Natural killer cell treated with Interleukin-12 subunit alpha and Interleukin-12 subunit beta and Interleukin-15 and Interleukin-18, amount 100 ng/mL, for 72 hours (primary cell): ENCODE data around the gene TKT. TPM values are rescaled to one million over a fixed set of nuclear protein-coding genes. Genes with fewer than 3 reads are reported as not detected.
"Not testable (repeated sequence)": the region's sequence is repeated elsewhere in the genome, so short reads cannot be mapped to it uniquely, and the experiment has no call there.

Source experiments
- ATAC-seq, 2 donors: fragments of 150-1000 bp; cut with Tn5 transposase in 1 of 2; sonication (Bioruptor Pico), chemical (Tn5 transposase) in 1 of 2; 2 replicates each; pipeline ENCODE4 v1.10.0; 2021
- DNase-seq: peaks from one replicate; pipeline ENCODE4 v3.0.0; 2022; ENCODE audit warnings: low spot score
- H3K27ac Mint-ChIP-seq, 2 donors: 1 replicate in 1 of 2; 2 replicates in 1 of 2; pipeline ENCODE4 v1.8.0; 2022; ENCODE audit warnings: mixed read lengths in 2 of 2, mild to moderate bottlenecking in 1 of 2, moderate library complexity in 1 of 2
- H3K27me3 Mint-ChIP-seq, 2 donors: 1 replicate in 1 of 2; 2 replicates in 1 of 2; pipeline ENCODE4 v1.8.0; 2022; ENCODE audit warnings: mixed read lengths in 2 of 2
- H3K36me3 Mint-ChIP-seq: one replicate; pipeline ENCODE4 v1.8.0; 2022; ENCODE audit warnings: mixed read lengths
- H3K4me1 Mint-ChIP-seq, 2 donors: 1 replicate in 1 of 2; 2 replicates in 1 of 2; pipeline ENCODE4 v1.8.0; 2022; ENCODE audit warnings: low read depth in 2 of 2, mixed read lengths in 2 of 2, mild to moderate bottlenecking in 1 of 2
- H3K4me3 Mint-ChIP-seq: one replicate; pipeline ENCODE4 v1.8.0; 2022; ENCODE audit warnings: mixed read lengths
- H3K9me3 Mint-ChIP-seq: 2 replicates; pipeline ENCODE4 v1.8.0; 2022; ENCODE audit warnings: mixed read lengths
- total RNA-seq, 2 donors: library from RNA; stranded (reverse); gene quantifications; one replicate each; pipeline ENCODE4 v1.2.3, GENCODE V29; 2022

TKT gene
- total RNA-seq, 2 donors from 2014 or later: 171 to 339 TPM

DNA sequence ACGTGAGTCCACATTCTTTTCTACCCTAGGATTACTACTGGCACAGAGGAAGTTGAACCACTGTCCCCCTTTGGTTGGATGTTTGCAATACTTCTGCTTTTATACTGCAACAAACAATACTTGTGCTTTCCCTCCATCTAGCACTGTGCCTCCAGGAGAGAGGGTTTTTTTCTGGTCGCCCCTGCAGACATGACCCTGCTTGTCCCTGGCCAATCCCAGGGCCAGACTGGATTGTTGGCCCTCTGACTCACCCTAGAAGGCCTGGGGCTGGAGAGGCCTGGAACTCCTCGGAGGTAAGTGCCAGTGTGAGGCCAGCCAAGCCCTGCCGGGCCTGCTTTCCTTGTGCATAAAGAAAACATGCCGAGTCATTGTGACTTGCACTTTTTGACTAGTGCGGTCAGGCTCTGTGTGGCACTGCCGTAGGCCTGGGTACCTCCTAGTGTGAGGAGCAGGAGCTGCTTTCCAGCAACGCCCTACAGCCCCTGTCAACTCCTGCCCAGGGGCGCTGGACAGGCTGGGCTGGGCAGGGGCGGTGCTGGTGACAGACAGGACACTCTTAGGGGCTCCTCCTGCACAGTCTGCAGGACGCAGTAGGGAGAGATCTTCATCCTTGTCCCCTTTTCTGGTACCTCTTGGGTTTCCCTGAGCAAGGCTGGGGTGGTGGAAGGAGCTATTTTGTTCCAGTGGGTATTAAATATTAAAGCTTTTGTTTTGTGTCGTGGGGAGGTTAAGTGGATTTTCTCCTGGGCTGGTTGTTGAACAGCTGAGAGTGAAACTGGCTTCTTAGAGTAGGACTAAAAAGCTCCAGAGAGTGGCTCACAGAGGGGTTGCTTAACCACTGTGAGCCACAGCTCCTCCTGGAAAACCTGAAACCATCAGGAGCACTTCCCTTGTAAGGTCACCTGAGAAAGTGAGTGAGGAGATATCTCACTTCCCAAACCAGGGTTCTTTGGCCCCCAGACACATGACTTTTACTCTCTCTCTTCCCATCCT lies 14.4 kb upstream of the TKT start:
- no peak for DNase-seq
- H3K4me1 Mint-ChIP-seq: peaks cover 4 to 8% of the 10 kb centered on the region in 2 donors
- peak overlapping the region; percentile 78 to 89 for H3K27ac Mint-ChIP-seq
- H3K4me3 Mint-ChIP-seq: peak overlapping the region; percentile 50
- no peaks in the 10 kb centered on the region for H3K9me3 Mint-ChIP-seq
- no peaks in the 10 kb centered on the region for H3K36me3 Mint-ChIP-seq
- ATAC-seq: peak; percentile 79 to 87
- H3K27me3 Mint-ChIP-seq: no peaks in the 10 kb centered on the region

DNA sequence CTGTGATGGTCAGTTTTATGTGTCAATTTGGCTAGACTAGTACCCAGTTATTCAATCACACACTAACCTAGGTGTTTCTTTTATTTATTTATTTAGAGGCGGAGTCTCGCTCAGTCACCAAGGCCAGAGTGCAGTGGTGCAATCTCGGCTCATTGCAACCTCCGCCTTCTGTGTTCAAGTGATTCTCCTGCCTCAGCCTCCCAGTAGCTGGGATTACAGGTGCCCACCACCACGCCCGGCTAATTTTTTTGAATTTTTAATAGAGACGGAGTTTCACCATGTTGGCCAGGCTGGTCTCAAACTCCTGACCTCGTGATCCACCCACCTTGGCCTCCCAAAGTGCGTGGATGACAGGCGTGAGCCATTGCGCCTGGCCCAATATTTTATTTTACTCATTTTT lies 13.4 kb upstream of the TKT start:
- H3K9me3 Mint-ChIP-seq, H3K36me3 Mint-ChIP-seq, H3K4me1 Mint-ChIP-seq, H3K27ac Mint-ChIP-seq, H3K4me3 Mint-ChIP-seq, ATAC-seq, DNase-seq, H3K27me3 Mint-ChIP-seq: not testable (repeated sequence)

DNA sequence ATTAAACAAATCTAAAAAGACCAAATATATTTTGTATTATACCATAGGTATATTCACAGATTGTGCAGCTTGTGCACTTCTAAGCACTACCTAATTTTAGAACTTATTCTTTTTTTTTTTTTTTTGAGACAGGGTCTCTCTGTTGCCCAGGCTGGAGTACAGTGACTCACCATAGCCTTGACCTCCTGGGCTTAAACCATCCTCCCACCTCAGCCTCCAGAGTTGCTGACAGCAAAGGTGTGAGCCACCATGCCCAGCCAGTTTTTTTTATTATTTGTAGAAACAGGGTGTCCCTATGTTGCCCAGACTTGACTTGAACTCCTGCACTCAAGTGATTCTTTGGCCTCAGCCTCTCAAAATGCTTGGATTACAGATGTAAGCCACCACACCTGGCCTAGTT lies 11.9 kb upstream of the TKT start:
- DNase-seq: no peak
- H3K9me3 Mint-ChIP-seq: no peaks in the 10 kb centered on the region
- no peaks in the 10 kb centered on the region for H3K36me3 Mint-ChIP-seq
- no peak overlapping the region for H3K27ac Mint-ChIP-seq
- ATAC-seq: no peak
- no peak overlapping the region for H3K4me3 Mint-ChIP-seq
- H3K27me3 Mint-ChIP-seq: no peaks in the 10 kb centered on the region
- peaks cover 4 to 8% of the 10 kb centered on the region in 2 donors for H3K4me1 Mint-ChIP-seq

DNA sequence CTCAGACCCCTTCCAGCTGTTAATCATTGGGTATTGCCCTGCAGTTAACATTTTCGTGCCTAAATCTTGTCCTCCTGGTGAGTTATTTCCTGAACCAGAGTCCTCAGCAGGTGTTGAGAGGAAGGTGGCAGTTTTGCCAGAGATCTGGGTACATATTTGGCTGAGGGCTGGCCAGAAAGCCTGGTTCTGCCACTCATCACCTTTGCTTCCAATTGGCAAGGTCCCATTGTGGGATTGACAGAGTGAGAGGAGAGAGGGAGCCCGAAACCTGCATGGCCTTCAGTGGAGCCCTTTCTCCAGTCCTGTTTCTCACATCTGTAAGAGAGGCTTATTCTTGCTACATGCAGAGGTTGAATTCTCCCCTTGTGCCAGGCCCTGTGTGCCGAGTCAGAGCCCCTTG lies 8.9 kb upstream of the TKT start:
- H3K27me3 Mint-ChIP-seq: no peaks in the 10 kb centered on the region
- H3K27ac Mint-ChIP-seq: no peak overlapping the region
- H3K4me1 Mint-ChIP-seq: peaks cover 0 to under 1% of the 10 kb centered on the region in 2 donors
- no peaks in the 10 kb centered on the region for H3K36me3 Mint-ChIP-seq
- H3K4me3 Mint-ChIP-seq: no peak overlapping the region
- ATAC-seq: no peak
- no peaks in the 10 kb centered on the region for H3K9me3 Mint-ChIP-seq
- DNase-seq: no peak

DNA sequence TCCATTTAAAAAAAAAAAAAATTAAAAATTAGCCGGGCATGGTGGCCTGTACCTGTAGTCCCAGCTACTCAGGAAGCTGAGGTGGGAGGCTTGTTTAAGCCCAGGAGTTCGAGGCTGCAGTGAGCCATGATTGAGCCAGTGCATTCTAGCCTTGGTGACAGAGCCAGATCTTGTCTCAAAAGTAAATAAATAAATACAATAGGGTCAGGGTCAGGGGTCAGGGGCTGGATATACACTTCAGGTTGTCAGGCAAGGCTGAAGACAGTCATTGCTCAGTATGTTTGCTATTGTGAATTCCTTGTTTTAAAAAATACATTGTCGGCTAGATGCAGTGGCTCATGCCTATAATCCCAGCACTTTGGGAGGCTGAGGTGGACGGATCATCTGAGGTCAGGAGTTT lies 8.1 kb upstream of the TKT start:
- DNase-seq (no peak), ATAC-seq (no peak)
- no peak overlapping the region for H3K4me3 Mint-ChIP-seq
- H3K36me3 Mint-ChIP-seq: no peaks in the 10 kb centered on the region
- no peaks in the 10 kb centered on the region for H3K9me3 Mint-ChIP-seq
- no peaks in the 10 kb centered on the region for H3K27me3 Mint-ChIP-seq
- H3K4me1 Mint-ChIP-seq: no peaks in the 10 kb centered on the region
- H3K27ac Mint-ChIP-seq: no peak overlapping the region

DNA sequence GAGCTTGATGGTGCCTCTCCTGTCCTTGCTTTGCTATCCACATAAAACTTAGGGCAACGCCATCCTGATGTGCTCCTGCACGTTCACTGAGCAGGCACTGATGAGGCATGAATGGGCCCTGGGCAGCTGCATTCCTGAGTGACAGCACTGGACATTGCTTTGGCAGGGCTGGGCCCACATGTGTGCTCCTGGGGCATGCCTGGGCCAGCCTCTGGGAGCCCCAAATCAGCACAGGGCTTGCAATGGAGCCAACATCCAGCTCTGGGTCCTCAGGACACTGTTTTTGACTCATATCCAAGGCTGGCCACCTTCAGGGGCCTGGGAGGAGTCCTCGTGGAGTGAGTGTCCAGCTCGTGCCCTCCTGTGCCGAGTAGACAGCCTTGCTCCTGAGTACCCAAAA lies 5.9 kb upstream of the TKT start:
- H3K4me1 Mint-ChIP-seq: no peaks in the 10 kb centered on the region
- ATAC-seq: no peak
- no peaks in the 10 kb centered on the region for H3K27me3 Mint-ChIP-seq
- H3K27ac Mint-ChIP-seq: no peak overlapping the region
- no peaks in the 10 kb centered on the region for H3K9me3 Mint-ChIP-seq
- no peak for DNase-seq
- no peaks in the 10 kb centered on the region for H3K36me3 Mint-ChIP-seq
- no peak overlapping the region for H3K4me3 Mint-ChIP-seq

DNA sequence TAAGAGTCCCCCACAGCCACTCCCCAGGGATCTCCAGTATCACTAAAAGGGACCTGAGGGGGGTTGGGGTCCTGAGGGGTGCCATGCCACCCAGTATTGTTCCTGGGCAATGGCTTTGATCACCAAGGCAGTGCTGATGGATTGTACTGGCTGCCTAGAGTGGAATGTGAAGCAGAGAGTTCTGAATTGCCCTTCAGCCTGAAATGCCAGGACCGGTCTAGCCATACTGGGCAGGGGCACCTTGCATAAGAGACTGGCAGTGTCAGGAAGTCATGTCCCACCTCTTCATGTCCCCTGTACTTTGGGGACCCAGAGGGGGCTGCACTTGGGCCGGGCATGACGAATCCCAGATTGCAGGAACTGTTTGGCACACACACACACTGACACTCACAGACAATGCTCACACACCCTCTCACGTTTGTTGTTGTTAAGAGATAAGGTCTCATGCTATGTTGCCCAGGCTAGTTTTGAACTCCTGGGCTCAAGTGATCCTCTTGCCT lies 4.5 kb upstream of the TKT start:
- H3K36me3 Mint-ChIP-seq: no peaks in the 10 kb centered on the region
- H3K4me3 Mint-ChIP-seq: no peak overlapping the region
- DNase-seq (no peak), ATAC-seq (no peak)
- no peak overlapping the region for H3K27ac Mint-ChIP-seq
- H3K9me3 Mint-ChIP-seq: no peaks in the 10 kb centered on the region
- no peaks in the 10 kb centered on the region for H3K27me3 Mint-ChIP-seq
- H3K4me1 Mint-ChIP-seq: no peaks in the 10 kb centered on the region

DNA sequence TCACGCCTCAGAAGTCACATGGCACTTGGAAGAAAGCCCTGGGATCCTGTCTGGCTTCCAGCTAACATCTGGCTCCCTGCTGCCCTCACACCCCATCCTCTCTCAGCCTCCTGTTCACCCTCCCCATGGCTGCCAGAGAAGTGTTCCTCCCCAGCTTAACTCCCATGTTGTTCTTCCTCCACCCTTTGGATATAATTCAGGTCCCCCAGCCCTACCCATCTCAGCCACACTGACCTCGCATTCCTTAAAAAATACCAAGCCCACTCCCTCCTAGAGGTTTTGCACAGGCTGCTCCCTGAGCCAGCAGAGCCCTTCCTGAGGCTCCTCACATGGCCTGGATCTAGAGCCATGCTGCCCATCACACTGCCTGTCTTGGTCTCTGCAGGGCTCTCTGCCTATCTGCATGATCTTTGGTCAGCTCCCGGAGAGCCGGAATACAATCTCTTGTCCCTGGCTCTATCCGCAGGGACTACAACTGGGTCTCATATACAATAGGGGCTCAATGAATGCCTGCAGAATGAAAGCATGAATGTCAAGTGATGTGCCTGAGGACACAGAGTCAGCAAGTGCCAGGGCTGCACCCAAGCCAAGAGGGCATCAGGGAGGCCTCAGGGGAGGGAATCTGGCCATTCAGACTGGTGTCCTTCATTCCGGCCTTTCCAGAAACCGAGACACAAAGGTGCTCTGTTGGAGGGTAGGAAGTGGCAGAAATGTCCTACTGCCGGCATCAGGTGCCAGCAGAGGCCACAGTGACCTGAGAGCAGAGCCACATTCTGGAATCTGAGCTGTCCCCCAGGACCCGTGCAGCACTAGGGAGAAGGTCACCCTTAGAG lies 3.8 kb upstream of the TKT start:
- Mint-ChIP-seq H3K9me3 (no peaks in the 10 kb centered on the region), H3K4me3 (no peak overlapping the region), H3K4me1 (peaks cover 3% of the 10 kb centered on the region in 2 donors), H3K27ac (no peak overlapping the region), H3K36me3 (no peaks in the 10 kb centered on the region), H3K27me3 (no peaks in the 10 kb centered on the region)
- ATAC-seq: no peak
- DNase-seq: no peak

DNA sequence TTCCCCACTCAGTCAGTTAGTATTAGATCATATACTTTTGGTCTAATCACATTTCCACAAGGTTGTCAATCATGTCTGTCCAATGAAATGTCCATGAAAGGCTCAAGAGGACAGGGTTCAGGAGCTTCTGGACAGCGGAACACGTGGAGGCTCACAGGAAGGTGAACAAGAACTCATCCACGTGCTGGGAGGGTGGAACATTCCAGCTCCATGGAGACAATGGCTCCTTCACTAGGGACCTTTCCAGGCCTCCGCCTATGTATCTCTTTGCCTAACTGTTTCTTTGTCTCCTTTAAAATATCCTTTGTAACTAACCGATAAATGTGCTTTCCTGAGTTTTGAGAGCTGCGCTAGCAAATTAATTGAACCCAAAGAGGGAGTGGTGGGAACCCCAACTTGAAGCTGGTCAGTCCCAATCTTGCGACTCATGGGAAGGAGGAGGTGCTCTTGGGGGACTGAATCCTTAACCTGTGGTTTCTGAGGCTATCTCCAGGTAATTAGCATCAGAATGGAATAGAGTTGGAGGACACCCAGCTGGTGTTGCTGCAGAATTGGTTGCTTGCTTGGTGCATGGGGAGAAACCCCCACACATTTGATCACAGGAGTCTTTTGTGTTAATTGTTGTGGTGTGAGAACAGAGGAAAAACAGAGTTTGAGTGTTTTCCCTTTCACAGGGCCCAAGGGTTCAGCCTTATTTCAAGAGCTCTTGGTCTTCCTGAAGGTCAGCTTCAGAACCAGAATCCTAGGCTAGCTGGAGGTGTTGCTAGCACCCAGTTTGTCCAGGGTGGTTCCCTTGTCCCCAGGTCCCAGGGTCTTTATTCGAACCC lies 3.0 kb upstream of the TKT start:
- H3K4me3 Mint-ChIP-seq: no peak overlapping the region

DNA sequence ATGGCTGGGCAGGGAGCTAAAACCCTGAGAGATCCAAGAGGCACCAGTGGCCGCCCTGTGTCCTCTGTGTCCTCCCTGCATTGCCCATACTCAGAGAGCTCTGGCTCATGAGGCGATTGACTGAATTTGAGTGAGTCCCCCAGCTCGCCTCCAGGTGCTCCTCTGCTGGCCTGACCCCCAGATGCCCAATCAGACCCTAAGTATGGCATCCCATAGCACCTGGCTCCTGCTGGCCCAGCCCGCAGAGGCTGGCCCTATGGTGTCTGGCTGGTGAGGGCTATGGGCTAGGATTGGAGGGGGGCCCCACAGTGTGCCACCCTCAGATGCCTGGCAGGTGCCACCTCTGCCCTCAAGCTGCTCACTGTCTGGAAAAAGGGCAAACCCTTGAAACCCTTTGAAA lies 1.6 kb upstream of the TKT start:
- no peaks in the 10 kb centered on the region for H3K9me3 Mint-ChIP-seq
- H3K36me3 Mint-ChIP-seq: no peaks in the 10 kb centered on the region
- H3K27ac Mint-ChIP-seq: no peak overlapping the region

More for the DNA sequence above, 3.0 kb upstream of the TKT start:
- DNase-seq: no peak
- Mint-ChIP-seq H3K9me3 (no peaks in the 10 kb centered on the region), H3K27ac (no peak overlapping the region), H3K36me3 (no peaks in the 10 kb centered on the region), H3K4me1 (peaks cover 10 to 11% of the 10 kb centered on the region in 2 donors), H3K27me3 (no peaks in the 10 kb centered on the region)
- no peak for ATAC-seq

DNA sequence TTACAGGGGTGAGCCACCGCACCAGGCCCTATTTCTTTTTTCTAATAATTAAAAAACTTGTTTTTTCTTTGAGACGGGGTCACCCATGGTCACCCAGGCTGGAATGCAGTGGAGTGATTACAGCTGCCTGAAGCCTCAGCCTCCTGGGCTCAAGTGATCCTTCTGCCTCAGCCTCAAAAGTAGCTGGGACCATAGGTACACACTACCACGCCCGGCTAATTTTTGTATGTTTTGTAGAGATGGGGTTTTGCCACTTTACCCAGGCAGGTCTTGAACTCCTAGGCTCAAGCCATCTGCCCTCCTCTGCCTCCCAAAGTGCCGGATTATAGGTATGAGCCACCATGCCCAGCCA lies 858 bp upstream of the TKT start:
- DNase-seq: no peak
- H3K27me3 Mint-ChIP-seq: no peaks in the 10 kb centered on the region
- no peak overlapping the region for H3K27ac Mint-ChIP-seq
- ATAC-seq: no peak
- no peak overlapping the region for H3K4me3 Mint-ChIP-seq
- H3K4me1 Mint-ChIP-seq: peaks cover 23 to 27% of the 10 kb centered on the region in 2 donors
- H3K9me3 Mint-ChIP-seq: no peaks in the 10 kb centered on the region
- no peaks in the 10 kb centered on the region for H3K36me3 Mint-ChIP-seq

More for the DNA sequence above, 1.6 kb upstream of the TKT start:
- Mint-ChIP-seq H3K4me3 (no peak overlapping the region), H3K4me1 (peaks cover 18 to 23% of the 10 kb centered on the region in 2 donors), H3K27me3 (no peaks in the 10 kb centered on the region)
- ATAC-seq (no peak), DNase-seq (no peak)

DNA sequence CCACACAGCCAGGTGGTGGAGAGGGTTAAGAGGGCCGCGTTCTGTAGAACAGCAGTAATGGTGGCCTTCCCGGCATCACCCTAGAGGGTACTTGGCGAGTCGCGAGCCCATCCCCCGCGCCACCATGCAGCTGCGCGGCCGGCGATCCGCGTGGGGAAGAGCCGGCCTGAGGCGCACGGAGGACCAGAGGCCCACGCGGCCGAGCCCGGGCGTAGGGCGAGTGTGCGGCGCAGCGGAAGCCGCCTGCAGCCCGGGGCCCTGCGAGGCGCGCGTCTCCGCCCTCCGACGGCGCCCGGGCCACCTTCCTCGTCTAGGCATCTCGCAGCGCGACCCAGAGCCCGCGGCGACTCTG lies 423 bp downstream of the TKT start:
- no peaks in the 10 kb centered on the region for H3K9me3 Mint-ChIP-seq
- no peaks in the 10 kb centered on the region for H3K27me3 Mint-ChIP-seq
- peak; percentile 81 to 83 for ATAC-seq
- H3K4me3 Mint-ChIP-seq: peak overlapping the region; percentile 92
- H3K27ac Mint-ChIP-seq: peak overlapping the region; percentile 50 to 65
- no peaks in the 10 kb centered on the region for H3K36me3 Mint-ChIP-seq
- peak; percentile 72 for DNase-seq
- peaks cover 27% of the 10 kb centered on the region in 2 donors for H3K4me1 Mint-ChIP-seq
